KOPT-K1 (cell line): ENCODE measurements around the gene B4GALT5.
"Not testable (repeated sequence)": the region's sequence is repeated elsewhere in the genome, so short reads cannot be mapped to it uniquely, and the experiment has no call there.

Experiments
- H3K27ac ChIP-seq: fragments of 200-600 bp; sonication (generic); 2 replicates; pipeline ENCODE4 v1.5.1; 2016; ENCODE audit warnings: antibody characterized with exemption, mild to moderate bottlenecking, low read depth, low read length; ENCODE audit not compliant: poor library complexity, severe bottlenecking
- H3K36me3 ChIP-seq: fragments of 200-600 bp; sonication (generic); 2 replicates; pipeline ENCODE4 v1.5.1; 2017; ENCODE audit warnings: antibody characterized with exemption, mild to moderate bottlenecking, low read length, moderate library complexity; ENCODE audit not compliant: insufficient read depth
- H3K9me3 ChIP-seq: fragments of 200-600 bp; sonication (generic); 2 replicates; pipeline ENCODE4 v1.5.1; 2017; ENCODE audit warnings: antibody characterized with exemption, low read length, mild to moderate bottlenecking; ENCODE audit not compliant: insufficient read depth, poor library complexity, severe bottlenecking

The B4GALT5 gene

DNA sequence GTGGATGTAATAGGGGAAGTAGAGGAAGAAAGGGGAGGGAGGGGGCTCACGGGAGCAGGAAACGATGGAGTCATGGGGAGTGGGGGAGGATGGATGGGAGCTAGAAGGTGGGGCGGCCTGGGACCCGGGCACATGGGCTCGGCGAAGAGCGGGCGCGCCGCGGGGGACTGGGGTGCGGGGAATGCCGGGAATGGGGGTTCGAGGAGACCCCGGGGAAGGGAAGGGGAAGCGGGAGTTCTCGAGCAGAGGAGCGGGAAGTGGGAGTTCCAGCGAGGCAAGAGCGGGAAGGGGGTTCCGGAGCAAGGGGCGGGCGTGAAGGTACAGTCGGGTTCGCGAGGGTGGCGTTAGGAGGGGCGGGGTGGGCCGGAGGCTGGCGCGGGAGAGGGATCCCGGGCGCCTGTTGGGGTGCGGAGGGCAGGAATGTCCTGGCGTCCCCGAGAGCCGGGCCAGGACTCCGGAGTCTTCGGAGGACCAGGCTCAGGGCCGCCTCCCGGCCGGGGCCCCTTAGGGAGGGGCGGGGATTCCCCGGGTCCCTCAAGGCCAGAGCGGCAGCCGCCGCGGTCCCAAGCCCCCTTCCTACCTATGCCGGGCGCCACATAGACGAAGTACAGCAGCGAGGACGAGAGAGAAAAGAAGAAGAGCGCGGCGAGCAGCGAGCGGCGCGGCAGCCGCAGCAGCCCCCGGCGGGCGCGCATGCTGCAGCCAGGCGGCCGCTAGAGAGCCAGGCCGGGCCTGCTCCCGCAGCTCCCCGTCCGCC lies 504 bp downstream of the B4GALT5 start:
- Histone ChIP-seq H3K27ac (peak overlapping the region; percentile 36), H3K9me3 (no peaks in the 10 kb centered on the region), H3K36me3 (no peaks in the 10 kb centered on the region)

DNA sequence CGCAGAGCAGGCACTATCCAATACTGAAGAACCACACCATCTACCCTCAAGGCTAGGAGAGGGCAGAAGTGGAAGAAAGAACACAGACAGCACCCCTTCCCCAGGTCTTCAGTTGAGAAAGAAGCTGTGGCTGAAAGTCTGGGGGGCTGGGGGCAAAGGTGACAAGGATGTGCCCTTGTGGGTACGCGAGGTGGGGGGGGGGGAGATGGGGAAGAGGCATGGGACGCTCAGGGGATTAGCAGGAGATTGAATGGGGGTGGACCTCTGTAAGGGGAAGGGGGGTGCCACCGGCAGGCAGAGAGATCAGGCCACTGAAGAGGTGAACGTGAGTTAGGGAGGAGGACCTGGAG lies 1.1 kb downstream of the B4GALT5 start:
- Histone ChIP-seq H3K9me3 (no peaks in the 10 kb centered on the region), H3K27ac (no peak overlapping the region), H3K36me3 (no peaks in the 10 kb centered on the region)

DNA sequence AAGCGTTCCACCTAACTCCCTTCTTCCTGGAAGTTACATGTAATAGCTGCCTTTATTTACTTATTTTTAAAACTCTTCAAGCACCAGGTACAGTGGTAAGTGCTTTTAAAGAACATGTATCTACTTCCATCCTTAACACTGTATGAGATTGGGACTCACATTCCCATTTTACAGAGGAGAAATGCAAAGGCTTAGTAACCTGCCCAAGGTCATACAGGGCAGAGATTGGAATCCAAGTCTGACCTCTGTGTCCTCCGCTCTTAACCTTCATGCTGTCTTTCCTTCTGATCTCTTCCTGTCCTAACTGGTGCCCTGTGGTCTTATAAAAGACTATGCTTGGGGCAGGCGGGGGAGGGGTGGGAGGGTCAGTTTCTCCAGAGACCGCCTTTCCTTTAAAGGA lies 1.6 kb downstream of the B4GALT5 start:
- Histone ChIP-seq H3K9me3 (no peaks in the 10 kb centered on the region), H3K27ac (no peak overlapping the region), H3K36me3 (no peaks in the 10 kb centered on the region)

DNA sequence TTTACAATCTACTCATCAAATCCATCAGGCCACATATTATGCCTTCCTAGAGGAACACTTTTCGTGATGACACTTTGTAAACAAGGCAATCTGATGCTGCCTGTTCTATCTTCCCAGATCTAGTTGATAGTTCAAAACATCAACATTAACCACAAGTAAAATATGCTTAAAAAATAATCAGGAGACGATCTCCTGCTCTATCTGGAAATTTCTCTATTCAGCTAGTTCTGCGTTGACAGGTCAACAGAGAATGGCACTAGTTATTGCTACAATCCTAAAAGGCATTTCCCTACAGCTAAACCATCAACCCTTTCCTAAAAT lies 2.1 kb downstream of the B4GALT5 start:
- Histone ChIP-seq H3K36me3 (no peaks in the 10 kb centered on the region), H3K27ac (no peak overlapping the region), H3K9me3 (no peaks in the 10 kb centered on the region)

DNA sequence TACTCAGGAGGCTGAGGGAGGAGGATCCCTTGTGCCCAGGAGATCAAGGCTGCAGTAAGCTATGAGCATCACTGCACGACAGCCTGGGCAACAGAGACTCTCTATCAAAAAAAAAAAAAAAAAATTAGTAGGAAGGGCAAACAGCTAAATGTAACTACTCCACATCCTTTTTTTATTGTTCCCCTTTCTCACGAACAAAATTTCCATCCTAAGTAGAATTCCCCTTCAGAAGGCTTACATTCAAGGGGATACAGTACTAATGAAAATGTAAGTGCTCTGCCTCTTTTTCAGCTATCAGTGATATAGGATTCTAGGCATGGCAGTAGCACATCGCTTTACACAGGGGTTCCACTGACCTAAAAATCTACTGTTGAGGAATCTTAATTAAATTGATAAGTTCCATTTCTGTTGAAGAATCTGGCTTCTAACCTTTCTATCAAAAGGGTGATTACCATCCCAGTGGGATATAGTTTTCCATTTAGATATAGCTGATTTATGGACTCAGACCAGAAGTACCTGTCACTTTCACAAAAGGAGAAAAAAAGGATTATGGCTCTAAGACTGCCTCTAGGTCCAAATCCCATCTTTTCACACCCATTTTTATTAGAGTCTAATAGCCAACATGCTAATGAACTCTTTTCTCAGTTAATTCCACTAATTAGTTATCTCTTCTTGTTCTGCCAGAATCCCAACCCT lies 2.6 kb downstream of the B4GALT5 start:
- H3K27ac ChIP-seq = no peak overlapping the region
- no peaks in the 10 kb centered on the region for H3K36me3 ChIP-seq
- no peaks in the 10 kb centered on the region for H3K9me3 ChIP-seq

DNA sequence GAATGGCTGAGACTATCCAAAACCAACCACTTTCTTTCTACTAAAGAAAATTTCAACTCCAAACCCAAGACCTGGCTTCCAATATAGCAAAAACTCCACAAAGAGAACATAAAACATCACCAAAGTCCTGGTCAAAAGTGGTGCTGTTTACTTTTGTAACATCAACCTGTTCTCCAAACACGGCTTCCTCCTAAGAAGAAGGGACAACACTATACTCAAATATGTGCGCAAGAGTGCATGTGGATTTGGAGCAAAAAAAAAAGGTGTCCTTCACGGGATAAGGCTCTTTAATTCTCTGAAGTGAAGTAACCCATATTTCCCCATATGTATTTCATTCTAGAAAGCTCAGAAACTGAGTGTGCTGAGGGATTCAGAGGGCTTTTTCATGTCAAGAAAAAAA lies 6.6 kb downstream of the B4GALT5 start:
- no peaks in the 10 kb centered on the region for H3K9me3 ChIP-seq
- H3K27ac ChIP-seq = no peak overlapping the region
- H3K36me3 ChIP-seq = no peaks in the 10 kb centered on the region

DNA sequence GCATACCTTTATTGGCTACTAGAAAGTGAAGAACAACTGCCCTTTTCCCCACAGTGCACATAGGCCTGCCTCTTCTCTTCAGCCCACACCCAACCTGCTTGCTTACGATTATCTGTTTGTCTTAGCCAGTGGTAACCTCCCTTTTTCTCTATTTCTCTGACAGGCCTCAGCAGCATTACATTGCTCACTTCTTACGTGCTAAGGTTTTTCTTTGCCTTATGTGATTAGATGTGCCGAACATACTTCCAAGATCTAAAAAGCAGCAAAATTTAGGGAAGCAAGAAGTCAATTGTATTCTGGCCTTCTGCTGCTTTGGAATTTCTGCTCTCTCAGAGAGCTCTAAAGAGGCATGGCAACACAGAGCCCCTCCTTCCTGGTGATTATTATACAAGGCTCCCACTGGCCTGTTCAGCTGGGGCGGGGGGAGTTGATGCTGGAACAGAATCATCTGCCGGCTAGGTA lies 7.0 kb downstream of the B4GALT5 start:
- Histone ChIP-seq H3K27ac (no peak overlapping the region), H3K9me3 (no peaks in the 10 kb centered on the region), H3K36me3 (no peaks in the 10 kb centered on the region)

DNA sequence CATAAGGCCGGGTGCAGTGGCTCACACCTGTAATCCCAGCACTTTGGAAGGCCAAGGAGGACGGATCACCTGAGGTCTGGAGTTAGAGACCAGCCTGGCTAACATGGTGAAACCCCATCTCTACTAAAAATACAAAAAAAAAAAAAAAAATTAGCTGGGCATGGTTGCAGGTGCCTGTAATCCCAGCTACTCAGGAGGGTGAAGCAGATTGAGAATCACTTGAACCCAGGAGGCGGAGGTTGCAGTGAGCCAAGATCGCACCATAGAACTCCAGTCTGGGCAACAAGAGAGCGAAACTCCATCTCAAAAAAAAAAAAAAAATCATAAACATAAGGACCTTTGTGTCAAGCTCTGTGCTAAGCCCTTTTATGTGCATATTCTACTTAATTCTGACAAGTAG lies 7.8 kb downstream of the B4GALT5 start:
- not testable (repeated sequence) for H3K36me3 ChIP-seq, H3K9me3 ChIP-seq, H3K27ac ChIP-seq

DNA sequence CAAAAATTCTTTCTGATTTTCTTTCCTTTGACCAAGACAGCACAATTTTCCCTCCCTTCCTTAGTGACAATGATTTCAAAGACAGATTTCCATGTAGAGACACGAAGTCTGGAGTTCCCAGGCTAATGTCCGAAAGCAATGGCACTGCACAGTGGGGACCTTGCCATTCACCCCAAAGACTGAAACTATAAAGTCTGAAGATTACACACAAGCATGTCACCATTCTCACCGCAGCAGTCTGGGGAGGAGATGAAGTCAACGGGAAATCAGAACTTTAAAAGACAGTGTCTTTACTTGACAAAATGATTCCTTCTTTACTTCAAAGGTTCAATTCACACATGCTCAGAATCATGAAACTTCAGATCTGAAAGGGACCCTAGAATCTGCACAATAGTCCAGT lies 8.3 kb downstream of the B4GALT5 start:
- Histone ChIP-seq H3K9me3 (no peaks in the 10 kb centered on the region), H3K27ac (no peak overlapping the region), H3K36me3 (no peaks in the 10 kb centered on the region)

DNA sequence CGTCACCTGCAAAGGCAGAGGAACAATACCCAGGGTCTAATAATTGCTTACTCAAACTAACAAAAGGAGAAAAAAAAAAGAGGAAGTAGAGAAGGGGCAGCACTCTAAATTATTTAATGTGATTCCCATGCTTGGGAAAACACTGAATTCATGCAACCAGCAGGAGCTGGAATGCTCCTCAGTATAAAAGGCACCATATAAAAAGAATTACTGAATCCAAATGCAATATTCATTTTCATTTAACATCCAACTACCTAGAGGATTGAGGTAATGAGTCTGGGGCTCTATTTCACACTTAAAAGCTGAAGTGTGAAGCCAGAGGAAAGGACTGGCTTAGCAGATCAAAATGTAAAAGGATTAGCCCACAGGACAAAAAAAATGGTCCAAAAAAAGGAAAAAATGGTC lies 8.7 kb downstream of the B4GALT5 start:
- Histone ChIP-seq H3K9me3 (no peaks in the 10 kb centered on the region), H3K36me3 (no peaks in the 10 kb centered on the region), H3K27ac (no peak overlapping the region)

DNA sequence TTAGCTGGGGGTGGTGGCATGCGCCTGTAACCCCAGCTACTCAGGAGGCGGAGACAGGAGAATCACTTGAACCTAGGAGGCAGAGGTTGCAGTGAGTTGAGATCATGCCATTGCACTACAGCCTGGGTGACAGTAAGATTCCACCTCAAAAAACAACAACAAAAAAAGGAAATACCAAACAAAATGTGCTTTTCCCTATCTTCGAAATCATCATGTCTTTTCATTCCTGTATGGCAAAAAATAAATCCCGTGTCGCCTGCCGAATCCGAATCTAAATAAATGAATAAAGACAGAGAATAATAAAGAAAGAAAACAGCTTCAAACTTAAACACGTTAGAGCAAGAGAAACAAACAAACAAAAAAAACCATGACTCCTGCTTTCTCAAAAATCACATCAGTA lies 11.8 kb downstream of the B4GALT5 start:
- Histone ChIP-seq H3K36me3 (no peaks in the 10 kb centered on the region), H3K9me3 (no peaks in the 10 kb centered on the region), H3K27ac (no peak overlapping the region)

DNA sequence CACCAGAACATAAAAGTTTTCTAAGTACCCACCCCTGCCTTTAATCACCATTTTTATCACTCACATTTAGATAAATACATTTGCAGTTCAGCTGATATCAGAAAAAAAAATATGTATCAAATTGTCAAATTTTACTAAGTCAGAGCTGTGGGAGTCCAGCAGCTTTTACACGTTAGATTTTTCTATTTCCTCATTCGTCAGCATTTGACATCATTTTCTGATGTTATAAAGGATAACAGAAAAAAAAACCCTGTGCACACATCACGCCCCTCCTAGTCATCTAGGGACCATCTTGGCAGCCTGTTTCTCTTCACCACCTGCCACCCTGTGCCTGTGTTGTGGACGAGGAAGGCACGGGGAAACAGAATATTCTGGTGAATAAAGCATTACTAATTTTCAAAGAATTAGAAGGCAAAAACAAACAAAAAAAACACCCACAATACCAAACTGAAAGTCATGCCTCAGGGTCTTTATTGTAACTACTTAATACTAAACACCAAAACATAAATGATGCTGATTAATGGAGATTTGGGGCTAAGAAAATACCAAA lies 12.4 kb downstream of the B4GALT5 start:
- Histone ChIP-seq H3K36me3 (no peaks in the 10 kb centered on the region), H3K27ac (no peak overlapping the region), H3K9me3 (no peaks in the 10 kb centered on the region)

DNA sequence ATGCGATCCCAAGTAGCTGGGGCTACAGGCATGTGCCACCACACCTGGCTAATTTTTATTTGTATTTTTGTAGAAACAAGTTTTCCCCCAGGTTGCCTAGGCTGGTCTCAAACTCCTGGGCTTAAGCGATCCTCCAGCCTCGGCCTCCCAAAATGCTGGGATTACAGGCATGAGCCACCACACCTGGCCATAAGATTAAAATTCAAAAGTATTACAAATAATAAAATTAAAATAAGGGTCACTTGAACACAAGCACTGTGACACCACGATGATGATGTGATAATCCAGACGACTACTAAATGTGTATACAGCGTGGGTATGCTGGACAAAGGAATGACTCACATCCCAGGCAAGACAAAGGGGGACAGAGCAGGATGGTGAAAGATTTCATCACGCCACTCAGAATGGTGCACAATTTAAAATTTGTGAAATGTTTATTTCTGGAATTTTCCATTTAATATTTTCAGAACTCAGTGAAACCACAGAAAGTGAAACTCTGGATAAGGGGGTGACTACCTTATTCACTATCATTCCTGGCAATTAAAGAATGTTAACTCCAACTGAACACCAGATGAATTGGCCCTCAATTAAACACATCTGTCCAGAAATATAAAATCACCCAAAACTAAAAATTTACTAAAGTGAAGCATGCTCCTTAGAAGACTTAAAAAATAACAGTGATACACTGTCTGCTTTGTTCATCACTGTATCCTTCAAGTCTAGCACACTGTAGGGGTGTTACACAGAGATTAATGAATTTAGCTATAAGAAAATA lies 13.1 kb downstream of the B4GALT5 start:
- Histone ChIP-seq H3K9me3 (no peaks in the 10 kb centered on the region), H3K36me3 (no peaks in the 10 kb centered on the region), H3K27ac (no peak overlapping the region)

DNA sequence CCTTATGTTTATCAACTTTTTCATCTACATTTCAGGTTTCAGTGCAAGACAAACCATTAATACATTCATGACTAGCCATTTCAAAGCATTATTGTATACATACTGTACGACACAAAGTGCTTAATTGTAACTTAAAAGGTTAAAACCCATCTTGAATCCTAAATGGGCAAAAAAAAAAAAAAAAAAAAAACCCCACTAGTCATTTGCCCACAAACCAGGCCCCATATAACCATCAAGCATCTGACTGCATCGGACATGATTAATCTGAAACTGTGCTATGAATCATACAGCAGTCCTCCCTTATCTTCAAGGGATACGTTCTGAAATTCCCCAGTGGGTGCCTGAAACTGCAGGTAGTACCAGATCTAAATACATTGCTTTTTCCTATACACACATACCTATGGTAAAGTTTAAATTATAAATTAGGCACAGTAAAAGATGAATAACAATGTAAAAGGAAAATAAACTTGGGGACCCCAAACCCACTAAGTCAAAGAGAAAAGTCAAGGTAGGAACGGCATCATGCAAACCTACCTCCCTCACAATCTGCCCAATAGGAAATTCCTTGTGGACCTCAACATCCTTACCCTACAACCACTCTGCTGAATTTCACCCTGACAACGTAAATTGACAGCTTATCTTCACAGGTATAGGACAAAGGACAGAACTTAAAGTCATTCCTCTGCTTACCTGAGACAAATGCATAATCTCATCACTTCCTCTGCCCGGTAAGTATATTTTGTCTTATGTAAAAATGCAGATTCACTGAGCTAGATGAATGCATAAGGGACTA lies 14.3 kb downstream of the B4GALT5 start:
- Histone ChIP-seq H3K9me3 (no peaks in the 10 kb centered on the region), H3K36me3 (no peaks in the 10 kb centered on the region), H3K27ac (no peak overlapping the region)

DNA sequence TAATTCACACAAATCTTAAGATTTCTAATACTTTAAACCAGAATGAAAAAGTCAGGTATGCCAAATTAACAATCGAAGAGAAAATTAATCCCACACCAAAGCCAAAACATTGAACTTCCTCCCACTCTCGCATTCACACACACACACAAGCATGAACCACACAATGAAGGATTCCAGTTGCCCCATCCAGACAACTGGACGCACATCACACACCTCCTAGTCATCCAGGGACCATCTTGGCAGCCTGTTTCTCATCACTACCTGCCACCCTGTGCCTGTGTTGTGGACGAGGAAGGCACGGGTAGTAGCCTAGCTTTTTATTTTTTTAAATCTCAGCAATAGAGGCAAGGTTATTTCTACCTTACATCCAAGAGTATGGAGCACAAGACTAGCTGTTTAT lies 15.2 kb downstream of the B4GALT5 start:
- H3K9me3 ChIP-seq = no peaks in the 10 kb centered on the region
- H3K27ac ChIP-seq = no peak overlapping the region
- H3K36me3 ChIP-seq = no peaks in the 10 kb centered on the region
